NB4 (cell line): Measurements from ENCODE around the gene CEMP1.

Source experiments
- CTCF ChIP-seq: IDR thresholded peaks from one replicate; pipeline ENCODE4 v1.5.1; 2012; ENCODE audit warnings: low read depth, low read length
- POLR2A ChIP-seq: IDR thresholded peaks from 2 replicates; pipeline ENCODE4 v1.6.1; 2011; ENCODE audit warnings: mild to moderate bottlenecking; ENCODE audit not compliant: insufficient read length; ENCODE audit errors: extremely low read depth

GRCh38 chr16:2519711-2520080 lies 11.5 kb downstream of the CEMP1 start:
- TF ChIP-seq CTCF (no peak), POLR2A (no peak)
